AG09309 (cell line): ENCODE measurements around the gene EXD3.

Experiments
- DNase-seq: peaks from one replicate; pipeline ENCODE4 v3.0.0-alpha.2; 2010; ENCODE audit warnings: low read depth
- H3K4me3 ChIP-seq: 2 replicates; pipeline ENCODE4 v1.5.1; 2011; ENCODE audit warnings: mild to moderate bottlenecking, low read depth, low read length, moderate library complexity; ENCODE audit not compliant: control insufficient read depth
- CTCF ChIP-seq: IDR thresholded peaks from 2 replicates; pipeline ENCODE4 v1.5.1; 2011; ENCODE audit warnings: mild to moderate bottlenecking, low read depth, low read length, inconsistent platforms; ENCODE audit not compliant: insufficient read depth, control insufficient read depth; ENCODE audit errors: missing control alignments

The EXD3 gene

DNA sequence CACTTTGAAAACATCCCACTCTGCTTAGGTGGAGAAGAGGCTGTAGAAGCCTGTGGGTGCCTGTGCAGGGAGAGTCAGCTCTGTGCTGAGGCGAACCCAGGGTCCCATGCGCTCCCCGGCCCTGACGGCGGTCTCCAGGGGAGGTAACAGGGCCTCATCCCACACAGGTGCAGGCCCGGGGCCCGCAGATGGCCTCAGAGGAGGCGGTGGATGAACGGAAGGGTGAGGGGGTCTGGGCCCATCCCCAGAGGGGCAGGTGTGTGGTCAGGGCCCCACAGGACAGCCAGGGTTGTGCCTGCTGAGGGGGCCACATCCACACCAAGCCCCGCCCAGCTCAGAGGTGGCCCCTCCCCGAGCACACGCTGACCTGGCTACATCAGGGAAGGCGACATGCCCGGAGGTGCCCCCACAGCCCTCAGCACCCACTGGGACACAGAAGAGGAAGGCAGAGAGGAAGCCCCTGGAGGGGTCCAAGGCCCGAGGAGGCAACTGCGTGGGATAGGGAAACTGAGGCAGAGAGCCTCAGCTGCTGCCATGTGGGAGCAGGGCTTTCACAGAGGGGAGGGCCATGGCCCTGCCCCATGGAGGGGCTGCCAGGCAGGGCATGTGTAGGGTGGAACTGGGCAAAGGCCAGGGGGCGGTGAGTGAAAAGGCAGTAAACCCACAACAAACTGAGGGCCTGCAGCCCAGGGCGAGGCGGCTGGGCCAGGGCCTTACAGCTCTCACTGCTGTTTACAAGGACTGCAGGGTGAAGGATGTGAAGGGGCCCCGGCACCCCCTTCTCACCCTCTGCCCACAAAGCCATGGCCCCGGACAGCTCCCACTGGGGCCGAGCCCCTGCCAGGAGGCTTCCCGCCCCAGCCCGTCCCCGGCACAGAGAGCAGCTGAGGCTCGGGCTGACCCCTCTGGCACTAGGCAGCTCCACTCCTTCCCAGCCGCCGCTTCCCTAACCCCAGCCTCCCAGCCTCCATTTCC is 29.5 kb downstream of the EXD3 start:
- no peak for DNase-seq
- TF ChIP-seq CTCF = no peak
- no peak overlapping the region for H3K4me3 ChIP-seq

- H3K4me3 ChIP-seq = no peak overlapping the region
- no peak for DNase-seq
- no peak for TF ChIP-seq CTCF
Measured at GRCh38 chr9:137392232-137393007, 30.5 kb downstream of the EXD3 start.

GRCh38 chr9:137391411-137391754 is 31.6 kb downstream of the EXD3 start:
- no peak for DNase-seq
- no peak overlapping the region for H3K4me3 ChIP-seq
- TF ChIP-seq CTCF = no peak

- H3K4me3 ChIP-seq = no peak overlapping the region
- DNase-seq = no peak
- no peak for TF ChIP-seq CTCF
Measured at GRCh38 chr9:137390553-137391410, 32.2 kb downstream of the EXD3 start.

- no peak overlapping the region for H3K4me3 ChIP-seq
- no peak for TF ChIP-seq CTCF
- DNase-seq = no peak
Measured at GRCh38 chr9:137389428-137389746, 33.6 kb downstream of the EXD3 start.
